GM10248 (cell line): ENCODE results near the gene TEN1.

ENCODE experiments used
- CTCF ChIA-PET: fragments of 300-600 bp; sonication (Branson Sonifier 250); formaldehyde crosslinking; extraction: SDS; loops from one replicate; lab custom pipeline; 2021; ENCODE audit warnings: antibody characterized with exemption; lab: Yijun Ruan, JAX
- POLR2A ChIA-PET: fragments of 350-650 bp; sonication (Branson Sonifier 250); formaldehyde crosslinking; extraction: SDS; loops from one replicate; lab custom pipeline; 2020; ENCODE audit warnings: antibody characterized with exemption; lab: Yijun Ruan, JAX
- DNase-seq: peaks from one replicate; pipeline ENCODE4 v3.0.0; 2012; ENCODE audit errors: extremely low spot score
- CTCF ChIP-seq: IDR thresholded peaks from 2 replicates; pipeline ENCODE4 v1.5.1; 2012; ENCODE audit warnings: mild to moderate bottlenecking, low read depth; ENCODE audit errors: extremely low read depth, missing control alignments, control extremely low read depth

Gene TEN1

GRCh38 chr17:76008208-76008607 lies 29.2 kb downstream of the TEN1 start:
- no peak for DNase-seq
- CTCF ChIA-PET = interaction anchor here (0.8 to 17.8 kb wide), 9 partner anchors 5 to 378 kb away, joined by 3 to 266 read pairs (median 4); partner anchors contain the start of genes CDK3, MRPL38 and TRIM65
- no peak for TF ChIP-seq CTCF
- POLR2A ChIA-PET = no interaction called here

- DNase-seq = no peak
- no peak for TF ChIP-seq CTCF
- POLR2A ChIA-PET = interaction anchor here (0.5 to 0.6 kb wide), 2 partner anchors 98 to 102 kb away, joined by 3 to 7 read pairs; no protein-coding TSS in a partner anchor
- CTCF ChIA-PET = interaction anchor here (0.8 to 17.8 kb wide), 9 partner anchors 4 to 377 kb away, joined by 3 to 266 read pairs (median 4); partner anchors contain the start of genes CDK3, MRPL38 and TRIM65
Observed at GRCh38 chr17:76008630-76009425, 29.8 kb downstream of the TEN1 start.

GRCh38 chr17:76009447-76009846 lies 30.4 kb downstream of the TEN1 start:
- no peak for TF ChIP-seq CTCF
- ChIA-PET CTCF (interaction anchor here (0.8 to 17.8 kb wide), 11 partner anchors 4 to 377 kb away, joined by 3 to 266 read pairs (median 4); partner anchors contain the start of genes CDK3, EVPL, MRPL38 and TRIM65), POLR2A (interaction anchor here (0.5 kb wide), 1 partner anchor 102 kb away, joined by 7 read pairs; no protein-coding TSS in a partner anchor)
- no peak for DNase-seq

GRCh38 chr17:76009969-76010661 lies 31.1 kb downstream of the TEN1 start:
- no peak for DNase-seq
- ChIA-PET POLR2A (interaction anchor here (1.0 kb wide), 1 partner anchor 13 kb away, joined by 3 read pairs; no protein-coding TSS in a partner anchor), CTCF (interaction anchor here (1.2 to 17.8 kb wide), 11 partner anchors 3 to 290 kb away, joined by 3 to 266 read pairs (median 5); partner anchors contain the start of genes CDK3, EVPL, MRPL38 and TRIM65)
- no peak for TF ChIP-seq CTCF

GRCh38 chr17:76011951-76012350 lies 32.9 kb downstream of the TEN1 start:
- TF ChIP-seq CTCF = no peak
- ChIA-PET CTCF (interaction anchor here (1.0 to 17.8 kb wide), 7 partner anchors 1 to 288 kb away, joined by 3 to 266 read pairs (median 59); partner anchors contain the start of genes CDK3 and MRPL38), POLR2A (no interaction called here)
- DNase-seq = no peak
